Duodenal mucosa (tissue), 2 donors: ENCODE data around the gene LMAN2.
"Not testable (repeated sequence)": the region's sequence is repeated elsewhere in the genome, so short reads cannot be mapped to it uniquely, and the experiment has no call there.

Experiments
- H3K27ac ChIP-seq: one replicate; pipeline ENCODE4 v1.7.0; 2013; ENCODE audit warnings: low read depth, low read length
- H3K27me3 ChIP-seq, 2 donors: one replicate each; pipeline ENCODE4 v1.7.0; 2013; ENCODE audit warnings: low read length in 2 of 2, control low read depth in 1 of 2; ENCODE audit not compliant: insufficient read depth in 2 of 2, control insufficient read depth in 1 of 2
- H3K36me3 ChIP-seq, 2 donors: one replicate each; pipeline ENCODE4 v1.7.0; 2013; ENCODE audit warnings: low read length in 2 of 2, control low read depth in 1 of 2; ENCODE audit not compliant: insufficient read depth in 2 of 2, control insufficient read depth in 1 of 2
- H3K4me1 ChIP-seq, 2 donors: one replicate each; pipeline ENCODE4 v1.7.0; 2013; ENCODE audit warnings: low read length in 2 of 2, control low read depth in 1 of 2; ENCODE audit not compliant: insufficient read depth in 2 of 2, control insufficient read depth in 1 of 2
- H3K4me3 ChIP-seq, 2 donors: one replicate each; pipeline ENCODE4 v1.7.0; 2013; ENCODE audit warnings: low read length in 2 of 2, low read depth in 1 of 2
- H3K9ac ChIP-seq, 2 donors: one replicate each; pipeline ENCODE4 v1.7.0; 2013; ENCODE audit warnings: low read length in 2 of 2, low read depth in 1 of 2
- H3K9me3 ChIP-seq, 2 donors: one replicate each; pipeline ENCODE4 v1.7.0; 2013; ENCODE audit warnings: low read length in 2 of 2, control low read depth in 1 of 2; ENCODE audit not compliant: control insufficient read depth in 1 of 2

Gene LMAN2

GRCh38 chr5:177349362-177349647 is 2.2 kb downstream of the LMAN2 start:
- Histone ChIP-seq H3K4me3 (peak overlapping the region in 1 of 2 donors; percentile 93), H3K27ac (no peak overlapping the region), H3K36me3 (peaks cover 6 to 29% of the 10 kb centered on the region in 2 donors), H3K4me1 (peaks cover 29 to 34% of the 10 kb centered on the region in 2 donors), H3K9me3 (no peaks in the 10 kb centered on the region), H3K9ac (no peak overlapping the region), H3K27me3 (no peaks in the 10 kb centered on the region)

GRCh38 chr5:177347699-177348098 is 3.8 kb downstream of the LMAN2 start:
- no peak overlapping the region for H3K27ac ChIP-seq
- H3K4me3 ChIP-seq = no peak overlapping the region

GRCh38 chr5:177346820-177347219 is 4.6 kb downstream of the LMAN2 start:
- peaks cover 26 to 30% of the 10 kb centered on the region in 2 donors for H3K4me1 ChIP-seq
- no peaks in the 10 kb centered on the region for H3K9me3 ChIP-seq
- no peak overlapping the region for H3K9ac ChIP-seq
- H3K27ac ChIP-seq = no peak overlapping the region
- peaks cover 6 to 37% of the 10 kb centered on the region in 2 donors for H3K36me3 ChIP-seq
- no peak overlapping the region for H3K4me3 ChIP-seq
- H3K27me3 ChIP-seq = no peaks in the 10 kb centered on the region

More at GRCh38 chr5:177347699-177348098, 3.8 kb downstream of the LMAN2 start:
- H3K27me3 ChIP-seq = no peaks in the 10 kb centered on the region
- peaks cover 29 to 34% of the 10 kb centered on the region in 2 donors for H3K4me1 ChIP-seq
- peaks cover 6 to 37% of the 10 kb centered on the region in 2 donors for H3K36me3 ChIP-seq
- no peaks in the 10 kb centered on the region for H3K9me3 ChIP-seq
- no peak overlapping the region for H3K9ac ChIP-seq

GRCh38 chr5:177344891-177345290 is 6.6 kb downstream of the LMAN2 start:
- Histone ChIP-seq H3K27ac (no peak overlapping the region), H3K4me1 (peaks cover 16 to 17% of the 10 kb centered on the region in 2 donors), H3K27me3 (no peaks in the 10 kb centered on the region), H3K9me3 (no peaks in the 10 kb centered on the region), H3K9ac (no peak overlapping the region), H3K4me3 (no peak overlapping the region), H3K36me3 (peaks cover 6 to 41% of the 10 kb centered on the region in 2 donors)

GRCh38 chr5:177343777-177344176 is 7.7 kb downstream of the LMAN2 start:
- Histone ChIP-seq H3K4me3 (no peak overlapping the region), H3K9me3 (no peaks in the 10 kb centered on the region), H3K36me3 (peaks cover 3 to 42% of the 10 kb centered on the region in 2 donors), H3K4me1 (peaks cover 6 to 7% of the 10 kb centered on the region in 2 donors), H3K27me3 (no peaks in the 10 kb centered on the region), H3K9ac (no peak overlapping the region), H3K27ac (no peak overlapping the region)

GRCh38 chr5:177343000-177343399 is 8.5 kb downstream of the LMAN2 start:
- not testable (repeated sequence) for H3K9me3 ChIP-seq, H3K27ac ChIP-seq, H3K4me3 ChIP-seq, H3K9ac ChIP-seq, H3K4me1 ChIP-seq, H3K27me3 ChIP-seq
- peaks cover 8 to 49% of the 10 kb centered on the region in 2 donors for H3K36me3 ChIP-seq

- no peak overlapping the region for H3K27ac ChIP-seq
- no peak overlapping the region for H3K9ac ChIP-seq
- H3K4me1 ChIP-seq = no peaks in the 10 kb centered on the region
- H3K4me3 ChIP-seq = no peak overlapping the region
- no peaks in the 10 kb centered on the region for H3K27me3 ChIP-seq
- H3K36me3 ChIP-seq = peaks cover 28 to 66% of the 10 kb centered on the region in 2 donors
- H3K9me3 ChIP-seq = no peaks in the 10 kb centered on the region
These were observed 12.3 kb downstream of the LMAN2 start for GRCh38 chr5:177339107-177339638.

GRCh38 chr5:177338251-177339106 is 13.0 kb downstream of the LMAN2 start:
- no peaks in the 10 kb centered on the region for H3K9me3 ChIP-seq
- H3K27ac ChIP-seq = no peak overlapping the region
- no peak overlapping the region for H3K4me3 ChIP-seq
- no peaks in the 10 kb centered on the region for H3K27me3 ChIP-seq
- H3K9ac ChIP-seq = no peak overlapping the region
- peaks cover 35 to 69% of the 10 kb centered on the region in 2 donors for H3K36me3 ChIP-seq
- H3K4me1 ChIP-seq = no peaks in the 10 kb centered on the region

GRCh38 chr5:177336603-177337494 is 14.6 kb downstream of the LMAN2 start:
- H3K9ac ChIP-seq = no peak overlapping the region
- H3K9me3 ChIP-seq = no peaks in the 10 kb centered on the region
- H3K27ac ChIP-seq = no peak overlapping the region
- H3K36me3 ChIP-seq = peaks cover 44 to 79% of the 10 kb centered on the region in 2 donors
- H3K4me1 ChIP-seq = no peaks in the 10 kb centered on the region
- no peaks in the 10 kb centered on the region for H3K27me3 ChIP-seq
- no peak overlapping the region for H3K4me3 ChIP-seq

GRCh38 chr5:177336112-177336511 is 15.4 kb downstream of the LMAN2 start:
- H3K27ac ChIP-seq = no peak overlapping the region
- H3K27me3 ChIP-seq = no peaks in the 10 kb centered on the region
- peaks cover 44 to 82% of the 10 kb centered on the region in 2 donors for H3K36me3 ChIP-seq
- no peak overlapping the region for H3K9ac ChIP-seq
- H3K9me3 ChIP-seq = no peaks in the 10 kb centered on the region
- H3K4me1 ChIP-seq = no peaks in the 10 kb centered on the region
- H3K4me3 ChIP-seq = no peak overlapping the region
